Vagina (tissue), 2 donors: ENCODE results near the gene C5AR1.

Source experiments
- CTCF ChIP-seq, 3 experiments: fragments of 450-650 bp in 2 of 3; fragments of 200-600 bp in 1 of 3; sonication (generic) in 1 of 3; IDR thresholded peaks; one replicate each; pipeline ENCODE4 v1.5.1; 2017 to 2019; ENCODE audit warnings: antibody characterized with exemption in 3 of 3, mild to moderate bottlenecking in 2 of 3, moderate library complexity in 2 of 3
- POLR2AphosphoS5 ChIP-seq, 2 donors: sonication (generic); formaldehyde crosslinking; IDR thresholded peaks; one replicate each; pipeline ENCODE4 v1.9.0; 2017; ENCODE audit warnings: antibody characterized with exemption in 2 of 2, mild to moderate bottlenecking in 2 of 2, low read depth in 1 of 2; ENCODE audit not compliant: insufficient read depth in 1 of 2

- no peak for TF ChIP-seq CTCF (IDR thresholded peaks at IDR 0.05)
- no peak for TF ChIP-seq POLR2AphosphoS5 (IDR thresholded peaks at IDR 0.05; ENCODE audit: insufficient read depth in 1 of 2, low read depth in 1 of 2)
These were observed 5.7 kb upstream of the C5AR1 start for GRCh38 chr19:47303966-47304365.
